ENCODE results near the gene STX1A. TPM values are rescaled to one million over a fixed set of nuclear protein-coding genes. Genes with fewer than 3 reads are reported as not detected.

The STX1A gene
- 97.6 TPM for polyA plus RNA-seq (2012; ENCODE audit: insufficient read depth, insufficient read length, low read depth)

DNA sequence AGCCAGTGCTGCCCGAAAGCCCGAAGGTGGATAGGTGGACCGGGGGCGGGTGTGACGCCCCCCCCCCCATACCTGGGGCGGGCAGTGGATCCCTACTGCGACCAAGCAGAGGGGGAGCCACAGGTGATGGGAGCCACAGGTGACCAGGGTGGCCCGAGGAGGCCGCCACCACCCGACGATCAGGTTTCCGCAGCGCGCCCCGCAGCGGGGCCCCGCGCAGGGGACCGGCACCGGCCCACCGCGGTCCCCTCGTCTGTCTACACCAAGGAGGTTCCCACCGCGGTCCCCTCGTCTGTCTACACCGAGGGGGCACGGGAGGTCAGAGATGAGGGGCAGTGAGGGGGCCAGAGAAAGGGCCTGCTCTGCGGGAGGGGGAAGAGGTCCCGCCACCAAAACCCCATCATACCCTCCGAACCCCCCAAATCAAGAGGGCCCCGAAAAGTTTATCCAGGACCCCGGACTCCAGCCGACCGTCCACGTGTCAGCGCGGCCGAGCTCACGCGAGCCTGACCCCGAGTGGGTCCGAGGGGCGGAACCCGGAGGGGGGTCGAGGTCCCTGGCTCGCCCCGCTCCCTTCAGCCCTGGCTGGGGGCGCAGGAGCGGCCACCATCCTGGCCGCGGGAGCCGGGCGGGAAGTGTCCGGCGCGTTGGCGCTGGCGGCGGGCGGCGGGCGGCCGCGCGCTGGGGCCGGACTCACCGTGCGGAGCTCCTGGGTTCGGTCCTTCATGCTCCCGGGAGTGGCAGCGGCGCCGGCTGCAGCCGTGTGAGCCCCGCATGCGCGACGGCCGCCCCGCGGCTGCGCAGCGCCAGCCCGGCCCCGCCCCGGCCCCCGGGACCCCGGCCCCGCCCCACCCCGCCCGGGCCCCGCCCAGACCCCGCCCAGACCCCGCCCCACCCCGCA, at the start of gene STX1A:
STX1A (minus strand) TSS at position 765 of the 901 bp plus-strand sequence; CDS start at position 727, 38 bp downstream.
- peak within 1 kb of the TSS; percentile 81 for H3K4me3 ChIP-seq (ENCODE audit: low read depth, low read length)
- no peaks in the 10 kb centered on the region for H3K27me3 ChIP-seq
- H3K36me3 ChIP-seq: no peaks in the 10 kb centered on the region
- H3K9me3 ChIP-seq: no peaks in the 10 kb centered on the region
- peak; percentile 85 for DNase-seq
- peaks cover 12% of the 10 kb centered on the region for H3K4me1 ChIP-seq
- TF ChIP-seq CTCF (IDR thresholded peaks at IDR 0.05; ENCODE audit: low read depth, low read length): no peak

GRCh38 chr7:73768641-73769480, 49.4 kb upstream of the STX1A start:
- TF ChIP-seq CTCF (IDR thresholded peaks at IDR 0.05; ENCODE audit: low read depth, low read length): no peak
- peaks cover 23% of the 10 kb centered on the region for H3K27me3 ChIP-seq
- H3K9me3 ChIP-seq: no peaks in the 10 kb centered on the region
- H3K4me3 ChIP-seq (ENCODE audit: low read depth, low read length): no peak overlapping the region
- no peaks in the 10 kb centered on the region for H3K4me1 ChIP-seq
- no peak for DNase-seq
- no peaks in the 10 kb centered on the region for H3K36me3 ChIP-seq

GRCh38 chr7:73766556-73767229, 47.2 kb upstream of the STX1A start:
- Histone ChIP-seq H3K36me3 (no peaks in the 10 kb centered on the region), H3K4me3 (ENCODE audit: low read depth, low read length) (no peak overlapping the region), H3K27me3 (peaks cover 20% of the 10 kb centered on the region), H3K4me1 (no peaks in the 10 kb centered on the region), H3K9me3 (no peaks in the 10 kb centered on the region)
- no peak for DNase-seq
- TF ChIP-seq CTCF (IDR thresholded peaks at IDR 0.05; ENCODE audit: low read depth, low read length): no peak

DNA sequence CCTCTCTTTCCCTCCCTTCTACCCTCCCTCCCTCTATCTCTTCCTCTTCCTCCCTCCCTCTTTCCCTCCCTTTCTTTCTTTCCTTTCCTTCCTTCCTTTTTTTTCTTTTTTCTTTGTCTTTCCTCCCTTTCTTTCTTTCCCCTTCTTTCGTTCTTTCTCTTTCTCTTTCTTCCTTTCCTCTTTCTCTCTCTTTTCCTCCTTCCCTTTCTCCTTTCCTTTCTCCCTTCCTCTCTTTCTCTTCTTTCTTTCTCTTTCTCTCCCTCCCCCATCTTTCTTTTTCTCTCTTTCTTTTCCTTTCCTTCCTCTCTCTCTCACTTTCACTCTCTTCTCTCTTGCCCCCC, 43.2 kb upstream of the STX1A start:
- Histone ChIP-seq H3K4me1 (no peaks in the 10 kb centered on the region), H3K4me3 (ENCODE audit: low read depth, low read length) (no peak overlapping the region), H3K27me3 (no peaks in the 10 kb centered on the region), H3K9me3 (no peaks in the 10 kb centered on the region), H3K36me3 (no peaks in the 10 kb centered on the region)
- no peak for DNase-seq
- TF ChIP-seq CTCF (IDR thresholded peaks at IDR 0.05; ENCODE audit: low read depth, low read length): no peak

DNA sequence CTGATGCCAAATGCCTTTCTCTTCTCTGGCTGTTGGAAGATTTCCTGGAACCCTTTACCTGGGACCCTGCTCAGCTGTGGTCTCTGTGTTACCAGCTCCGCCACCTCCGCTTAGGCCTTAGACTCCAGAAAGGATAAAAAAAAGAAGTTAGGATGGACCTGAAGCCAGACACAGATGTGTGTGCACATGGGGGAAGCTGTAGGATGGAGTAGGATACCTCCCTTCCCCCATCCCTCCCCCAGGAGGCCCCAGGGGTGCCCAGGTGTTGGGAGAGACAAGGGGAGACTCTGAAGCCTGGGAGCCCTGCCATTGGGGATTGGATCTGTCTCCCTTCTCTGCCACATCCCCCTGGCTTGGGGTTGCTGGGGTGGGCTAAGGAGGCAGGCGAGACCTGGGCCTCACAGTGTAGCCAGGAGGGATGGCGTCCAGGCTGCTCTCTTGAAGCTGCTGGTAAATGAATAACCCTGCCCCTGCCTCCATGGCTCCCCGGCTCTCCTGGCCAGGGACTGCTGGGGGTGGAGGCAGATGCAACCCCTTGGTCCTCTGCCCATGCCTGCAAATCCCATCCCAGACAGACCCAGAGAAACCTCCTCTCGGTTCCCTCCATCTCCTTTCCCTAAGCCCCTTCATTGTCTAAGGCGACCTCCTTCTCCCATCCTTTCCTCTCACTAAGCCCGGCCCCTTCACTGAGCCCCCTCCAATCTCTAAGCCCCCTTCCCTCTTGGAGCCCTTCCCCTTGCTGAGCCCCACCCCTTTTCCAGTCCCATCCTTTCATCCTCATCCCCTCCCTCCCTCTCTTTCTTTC, 42.6 kb upstream of the STX1A start:
- Histone ChIP-seq H3K27me3 (no peaks in the 10 kb centered on the region), H3K36me3 (no peaks in the 10 kb centered on the region), H3K4me3 (ENCODE audit: low read depth, low read length) (no peak overlapping the region), H3K9me3 (no peaks in the 10 kb centered on the region), H3K4me1 (no peaks in the 10 kb centered on the region)
- DNase-seq: no peak
- TF ChIP-seq CTCF (IDR thresholded peaks at IDR 0.05; ENCODE audit: low read depth, low read length): no peak
